ENCODE data around the gene CEACAM21. TPM values are rescaled to one million over a fixed set of nuclear protein-coding genes. Genes with fewer than 3 reads are reported as not detected.

The CEACAM21 gene
- total RNA-seq, 2 donors from 2014 or later, result 1.5 TPM; not detected in 1

- DNase-seq (no peak), ATAC-seq (no peak)
- intact Hi-C loops (cut with DNase I, micrococcal nuclease), result no loop called here
Observed at GRCh38 chr19:41547569-41547968, 28.4 kb upstream of the CEACAM21 start.

GRCh38 chr19:41548047-41548446, 27.9 kb upstream of the CEACAM21 start:
- no peak for DNase-seq
- ATAC-seq, result no peak
- intact Hi-C loops (cut with DNase I, micrococcal nuclease), result no loop called here

DNA sequence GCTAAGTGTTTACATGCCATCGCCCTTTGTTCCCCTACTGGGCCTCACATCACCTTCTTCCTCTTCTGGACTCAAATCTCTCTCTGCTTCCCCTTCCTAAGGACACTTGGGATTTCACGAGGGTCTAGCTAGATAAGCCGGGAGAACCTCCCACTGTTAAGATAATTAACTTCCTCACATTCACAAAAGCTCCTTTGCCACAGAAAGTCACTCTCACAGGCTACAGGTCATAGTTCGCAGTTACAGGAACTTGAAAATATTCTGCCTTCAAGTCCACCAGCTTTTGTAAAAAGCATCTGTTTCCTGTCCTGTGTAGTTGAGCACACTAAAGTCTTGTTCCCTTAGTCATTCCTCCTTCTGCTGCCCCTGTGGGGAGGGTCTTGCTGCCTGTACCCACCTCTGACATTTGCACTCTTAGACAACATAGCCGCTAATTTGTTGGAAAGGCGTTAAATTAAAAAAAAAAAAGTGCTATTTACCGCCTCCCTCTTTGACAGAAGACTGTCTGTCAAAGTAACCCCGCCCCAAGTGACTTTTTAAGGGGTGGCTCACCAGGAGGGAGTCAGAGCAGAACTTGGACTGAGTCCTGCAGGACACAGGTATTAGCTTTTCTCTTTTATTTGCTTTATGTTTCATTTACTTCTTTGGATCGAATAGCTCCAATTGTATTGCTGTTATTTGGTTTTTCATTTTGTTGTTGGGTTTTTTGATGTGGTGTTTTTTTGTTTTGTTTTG, 26.8 kb upstream of the CEACAM21 start:
- intact Hi-C loops (cut with DNase I, micrococcal nuclease), result no loop called here
- DNase-seq (peak in 1 of 2 donors; percentile 52), ATAC-seq (peak; percentile 37)

DNA sequence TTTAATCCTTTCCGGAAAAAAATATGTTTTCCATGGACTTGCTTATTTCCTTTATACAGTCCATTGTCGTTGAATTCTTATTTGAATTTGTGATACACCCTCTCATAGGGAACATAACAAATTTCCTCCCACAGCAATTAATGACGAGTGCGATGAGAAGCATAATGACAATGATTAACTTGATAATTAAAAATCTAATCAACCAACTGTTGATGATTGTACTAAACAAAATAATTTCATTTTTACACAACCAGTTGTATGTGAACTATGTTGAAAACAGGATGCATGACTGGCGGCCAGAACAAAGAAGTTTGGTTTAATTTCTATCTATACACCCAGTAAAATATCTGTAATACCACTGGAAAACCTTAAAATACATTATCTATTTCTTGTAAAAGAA, 26.1 kb upstream of the CEACAM21 start:
- ATAC-seq, result no peak
- DNase-seq, result no peak
- intact Hi-C loops (cut with DNase I, micrococcal nuclease), result no loop called here

- intact Hi-C loops (cut with DNase I, micrococcal nuclease), result no loop called here
- ATAC-seq (no peak), DNase-seq (no peak)
Observed at GRCh38 chr19:41551212-41551610, 24.8 kb upstream of the CEACAM21 start.

- intact Hi-C loops (cut with DNase I, micrococcal nuclease), result no loop called here
- DNase-seq (no peak), ATAC-seq (no peak)
Observed at GRCh38 chr19:41551711-41552110, 24.3 kb upstream of the CEACAM21 start.

- ATAC-seq (no peak), DNase-seq (no peak)
- intact Hi-C loops (cut with DNase I, micrococcal nuclease), result no loop called here
Observed at GRCh38 chr19:41552558-41552957, 23.4 kb upstream of the CEACAM21 start.

- intact Hi-C loops (cut with DNase I, micrococcal nuclease), result no loop called here
- ATAC-seq (no peak), DNase-seq (no peak)
Observed at GRCh38 chr19:41553804-41554203, 22.2 kb upstream of the CEACAM21 start.

DNA sequence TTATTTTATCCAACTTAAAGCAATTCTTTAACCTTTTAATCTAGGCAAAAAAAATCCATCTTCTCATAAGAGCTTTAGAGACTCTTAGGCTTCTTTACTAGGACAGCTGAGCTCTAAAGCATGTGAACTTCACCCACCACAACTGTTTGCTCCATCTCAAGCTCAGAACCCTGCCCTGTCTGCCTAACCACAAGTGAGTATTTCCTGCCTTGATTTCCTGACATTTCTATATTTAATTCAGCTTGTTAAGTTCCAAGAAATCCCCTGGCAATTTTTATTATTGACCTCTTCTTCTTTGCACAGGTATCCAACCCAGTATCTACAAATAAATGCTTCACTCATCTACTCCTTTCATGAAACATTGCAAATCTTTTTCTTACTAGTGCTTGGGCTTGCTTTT, 21.1 kb upstream of the CEACAM21 start:
- DNase-seq (no peak), ATAC-seq (no peak)
- intact Hi-C loops (cut with DNase I, micrococcal nuclease), result no loop called here

- DNase-seq (no peak), ATAC-seq (no peak)
- intact Hi-C loops (cut with DNase I, micrococcal nuclease), result no loop called here
Observed at GRCh38 chr19:41555748-41556147, 20.2 kb upstream of the CEACAM21 start.

DNA sequence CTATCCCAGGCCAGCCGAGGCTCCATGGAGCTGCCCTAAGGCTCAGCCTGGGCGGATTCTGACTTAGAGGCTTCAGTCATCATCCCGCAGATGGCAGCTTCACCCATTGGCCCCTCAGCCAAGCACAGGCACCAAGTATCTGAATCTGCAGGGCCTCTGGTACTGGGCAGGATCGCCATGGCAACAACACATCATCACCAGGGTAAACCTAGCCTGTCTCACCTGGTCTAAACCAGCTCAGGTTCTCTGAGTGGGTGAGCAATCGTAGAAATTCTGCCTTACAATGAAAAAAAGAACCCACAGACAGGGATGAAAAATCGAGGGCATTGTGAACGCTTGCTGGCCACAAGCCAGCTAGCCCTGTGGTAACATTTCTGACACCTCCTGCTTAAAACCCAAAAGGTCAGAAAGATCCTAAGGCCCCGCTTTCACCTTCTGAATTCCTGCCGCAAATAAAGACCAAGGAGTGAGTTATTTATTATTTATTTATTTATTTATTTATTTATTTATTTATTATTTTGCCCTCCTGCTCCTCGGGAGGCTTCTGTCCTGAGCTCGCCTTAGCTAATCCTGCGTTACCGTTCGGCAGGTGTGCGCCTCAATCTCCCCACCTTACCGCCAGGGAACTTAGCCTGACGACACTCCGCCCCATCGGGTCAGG, 12.0 kb upstream of the CEACAM21 start:
- DNase-seq (no peak), ATAC-seq (peak; percentile 15)
- intact Hi-C loops (cut with DNase I, micrococcal nuclease), result no loop called here

DNA sequence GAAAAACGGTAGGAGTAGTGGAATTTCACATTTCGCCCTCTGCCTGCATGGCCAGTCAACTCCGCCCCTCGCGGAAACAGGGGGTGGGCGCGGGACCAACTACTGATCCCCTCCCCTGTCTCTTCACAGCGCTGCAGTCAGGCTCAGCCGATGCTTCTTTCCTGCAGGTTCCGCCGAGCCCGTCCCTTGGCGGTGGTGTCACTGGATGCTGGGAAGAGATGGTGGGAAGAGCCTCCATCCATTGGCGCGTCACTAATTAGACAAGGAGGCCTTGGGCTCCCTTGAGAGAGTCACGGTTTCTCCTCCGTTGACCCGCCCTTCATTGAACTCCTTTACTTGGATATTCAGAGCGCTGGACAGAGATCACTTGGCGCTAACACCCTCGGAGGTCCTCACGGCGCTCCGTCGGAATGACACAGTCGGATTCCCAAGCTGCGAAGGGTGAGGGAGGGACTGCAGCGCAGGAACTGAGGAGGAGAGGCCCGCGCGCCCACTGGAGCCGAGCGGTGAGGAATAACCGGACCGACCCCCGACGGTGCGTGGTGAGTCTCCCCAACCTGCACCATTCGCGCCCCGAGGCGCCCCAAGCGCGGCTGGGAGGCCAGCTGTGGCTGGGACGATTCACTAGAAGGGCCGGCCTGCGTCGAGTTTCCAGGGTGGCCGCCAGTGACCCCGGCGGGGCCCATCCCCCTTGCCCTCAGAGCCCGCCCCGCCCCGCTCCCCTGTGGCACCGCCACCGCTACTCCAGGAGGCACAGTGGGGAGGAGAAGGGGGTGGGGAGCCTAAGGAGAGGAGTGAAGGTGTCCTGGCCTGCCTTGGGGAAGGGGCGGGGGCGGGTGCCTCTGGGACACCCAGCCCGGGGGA, 11.2 kb upstream of the CEACAM21 start:
- intact Hi-C loops (cut with DNase I, micrococcal nuclease), result loop anchor here in 1 of 2 donors (5.0 kb wide), 1 partner anchor 112 kb away; no protein-coding TSS in a partner anchor
- ATAC-seq, result no peak
- no peak for DNase-seq

DNA sequence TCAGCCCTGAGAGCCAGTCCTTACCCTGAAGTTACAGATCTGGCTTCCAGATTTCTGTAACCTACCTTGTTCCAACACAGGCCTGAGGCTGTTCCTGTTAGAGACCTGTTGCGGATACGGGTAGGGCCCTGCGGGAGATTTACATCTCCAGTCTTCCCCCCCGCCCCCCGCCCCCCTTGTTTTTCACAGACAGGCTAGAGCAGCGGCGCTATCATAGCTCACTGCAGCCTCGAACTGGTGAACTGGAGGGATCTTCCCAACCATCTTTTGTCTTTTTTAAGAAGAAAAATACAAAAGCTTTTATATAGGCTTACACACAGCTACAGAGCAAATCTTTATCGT, 10.6 kb upstream of the CEACAM21 start:
- intact Hi-C loops (cut with DNase I, micrococcal nuclease), result loop anchor here in 1 of 2 donors (5.0 kb wide), 1 partner anchor 113 kb away; no protein-coding TSS in a partner anchor
- no peak for DNase-seq
- no peak for ATAC-seq

GRCh38 chr19:41566001-41566400, 10.0 kb upstream of the CEACAM21 start:
- no peak for ATAC-seq
- intact Hi-C loops (cut with DNase I, micrococcal nuclease), result loop anchor here in 1 of 2 donors (5.0 kb wide), 1 partner anchor 114 kb away; no protein-coding TSS in a partner anchor
- no peak for DNase-seq

- no peak for DNase-seq
- intact Hi-C loops (cut with DNase I, micrococcal nuclease), result loop anchor here (5.0 to 10.0 kb wide), 2 partner anchors 115 to 117 kb away; no protein-coding TSS in a partner anchor
- no peak for ATAC-seq
Observed at GRCh38 chr19:41569481-41570150, 6.3 kb upstream of the CEACAM21 start.

- no peak for DNase-seq
- ATAC-seq, result no peak
- intact Hi-C loops (cut with DNase I, micrococcal nuclease), result loop anchor here in 1 of 2 donors (10.0 kb wide), 1 partner anchor 115 kb away; no protein-coding TSS in a partner anchor
Observed at GRCh38 chr19:41570179-41570578, 5.8 kb upstream of the CEACAM21 start.

- intact Hi-C loops (cut with DNase I, micrococcal nuclease), result loop anchor here in 1 of 2 donors (10.0 kb wide), 1 partner anchor 116 kb away; no protein-coding TSS in a partner anchor
- DNase-seq, result peak; percentile 67 to 90
- peak; percentile 90 for ATAC-seq
Observed at GRCh38 chr19:41570639-41571112, 5.3 kb upstream of the CEACAM21 start.

GRCh38 chr19:41577144-41577830, 1.3 kb downstream of the CEACAM21 start:
- ATAC-seq (no peak), DNase-seq (no peak)
- intact Hi-C loops (cut with DNase I, micrococcal nuclease), result loop anchor here in 1 of 2 donors (10.0 kb wide), 1 partner anchor 122 kb away; no protein-coding TSS in a partner anchor

Measured in left colon (tissue), 2 donors.